Fibroblast of the aortic adventitia (primary cell): ENCODE results near the gene TYMP. TPM values are rescaled to one million over a fixed set of nuclear protein-coding genes. Genes with fewer than 3 reads are reported as not detected.
"Not testable (repeated sequence)": the region's sequence is repeated elsewhere in the genome, so short reads cannot be mapped to it uniquely, and the experiment has no call there.

Experiments used
- DNase-seq: peaks from one replicate; pipeline ENCODE4 v3.0.0-alpha.2; 2010; ENCODE audit warnings: low read depth
- H3K4me3 ChIP-seq: 2 replicates; pipeline ENCODE4 v1.5.1; 2011; ENCODE audit warnings: low read depth, mild to moderate bottlenecking, control low read depth, low read length, moderate library complexity
- CTCF ChIP-seq: IDR thresholded peaks from 2 replicates; pipeline ENCODE4 v1.5.1; 2011; ENCODE audit warnings: mild to moderate bottlenecking, low read length, control low read depth, inconsistent platforms; ENCODE audit not compliant: insufficient read depth
- total RNA-seq: library from RNA; depleted of rRNA; stranded (reverse); fragments of >200 nt; gene quantifications from 2 replicates; pipeline ENCODE4 v1.2.3, GENCODE V29; 2012; ENCODE audit warnings: low replicate concordance

TYMP gene
- total RNA-seq, 1 donor, result 23.7 TPM

GRCh38 chr22:50523806-50524675 lies 5.8 kb downstream of the TYMP start:
- peak overlapping the region; percentile 77 for H3K4me3 ChIP-seq
- no peak for DNase-seq
- TF ChIP-seq CTCF, result no peak

- DNase-seq, result no peak
- TF ChIP-seq CTCF, result no peak
- no peak overlapping the region for H3K4me3 ChIP-seq
Observed at GRCh38 chr22:50523458-50523805, 6.4 kb downstream of the TYMP start.

- H3K4me3 ChIP-seq, result no peak overlapping the region
- no peak for TF ChIP-seq CTCF
- DNase-seq, result no peak
Observed at GRCh38 chr22:50522806-50523438, 6.9 kb downstream of the TYMP start.

- no peak for DNase-seq
- no peak overlapping the region for H3K4me3 ChIP-seq
- TF ChIP-seq CTCF, result no peak
Observed at GRCh38 chr22:50522208-50522805, 7.5 kb downstream of the TYMP start.

- no peak for DNase-seq
- no peak for TF ChIP-seq CTCF
Observed at GRCh38 chr22:50521710-50522109, 8.1 kb downstream of the TYMP start.

GRCh38 chr22:50520826-50521453 lies 8.9 kb downstream of the TYMP start:
- DNase-seq, result no peak
- no peak overlapping the region for H3K4me3 ChIP-seq
- TF ChIP-seq CTCF, result no peak

More at GRCh38 chr22:50521710-50522109, 8.1 kb downstream of the TYMP start:
- no peak overlapping the region for H3K4me3 ChIP-seq

GRCh38 chr22:50520184-50520583 lies 9.6 kb downstream of the TYMP start:
- DNase-seq, H3K4me3 ChIP-seq: not testable (repeated sequence)
